A549 treated with GW870086 at 1 μM for 4 hours (cell line): ENCODE results near the gene DNAH7. TPM values are rescaled to one million over a fixed set of nuclear protein-coding genes. Genes with fewer than 3 reads are reported as not detected.

Experiments used
- total RNA-seq: library from RNA; stranded (reverse); fragments of 200-300 nt; extraction: Qiagen RNA extraction; gene quantifications from 5 replicates; pipeline ENCODE4 v1.2.3, GENCODE V29; 2022; ENCODE audit warnings: low read depth

DNAH7 gene
- total RNA-seq: 0.54 to 1.8 TPM (median 1.4 TPM) in 5 replicates

DNA sequence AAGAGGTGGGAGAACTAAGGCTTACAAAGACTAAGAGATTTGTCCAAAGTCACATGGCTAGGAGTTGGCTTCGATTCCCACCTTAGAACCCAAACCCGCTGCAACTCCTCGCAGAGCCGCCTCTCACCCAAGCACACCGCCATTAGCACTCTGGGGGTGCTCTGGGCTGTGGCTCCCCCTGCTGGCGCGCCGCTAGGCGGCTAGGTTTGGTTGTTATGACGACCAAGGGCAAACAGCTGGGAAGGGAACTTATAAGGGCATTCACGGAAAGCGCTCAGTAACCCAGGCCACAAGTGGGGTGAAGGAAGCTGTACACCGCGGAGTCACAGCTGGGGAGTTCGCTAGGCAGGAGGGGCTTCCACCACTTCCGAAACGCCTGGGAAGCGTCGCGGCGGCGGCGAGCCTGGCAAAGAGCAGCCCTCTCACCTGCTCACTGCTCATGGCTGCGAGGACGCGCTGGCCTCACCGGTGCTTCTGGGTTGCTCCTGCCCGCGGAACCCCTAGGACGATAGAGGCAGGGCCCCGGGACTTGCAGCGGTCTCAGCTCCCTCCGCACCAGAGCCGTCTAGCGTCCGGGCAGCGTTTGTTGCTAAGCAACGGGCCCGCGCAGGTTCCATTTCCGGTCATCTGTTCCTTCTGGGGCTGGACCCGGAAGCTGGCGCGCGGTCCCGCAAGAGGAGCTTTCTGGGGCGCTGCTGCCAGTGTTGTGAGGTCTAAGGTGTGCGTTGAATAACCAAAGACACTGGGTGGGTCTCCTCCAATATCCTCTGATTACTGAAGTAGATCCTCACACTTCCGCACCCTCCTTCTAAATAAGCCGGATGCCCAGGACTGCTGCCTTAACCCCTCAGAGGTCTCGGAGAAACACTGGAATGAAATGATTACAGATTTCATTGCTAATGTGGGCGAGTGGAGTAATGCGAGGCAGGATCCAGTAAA lies at the start of gene DNAH7:
DNAH7 (minus strand) TSS at position 567 of the 939 bp plus-strand sequence; CDS start at position 441, 126 bp downstream.

Other genes with a start within 250 kb of the DNAH7 start
- gene STK17B, start 102.7 kb upstream of the DNAH7 start, total RNA-seq: 5.8 to 8.3 TPM (median 7.1 TPM) in 5 replicates